Endothelial cell of umbilical vein (primary cell): ENCODE measurements around the gene SBF1. TPM values are rescaled to one million over a fixed set of nuclear protein-coding genes. Genes with fewer than 3 reads are reported as not detected.

Source experiments
- BruUV-seq: library from RNA; stranded (reverse); fragments of 400-500 nt; replicated peaks from 2 replicates; lab custom pipeline; 2021; lab: Mats Ljungman, UMichigan
- CTCF ChIA-PET: fragments of 300-600, 350-600 bp; sonication (Branson Sonifier 250); formaldehyde crosslinking; loops from one replicate; lab custom pipeline; 2021; ENCODE audit warnings: antibody characterized with exemption, inconsistent platforms; lab: Charles Lee
- POLR2A ChIA-PET: fragments of 300-600, 350-600 bp; sonication (Branson Sonifier 250); formaldehyde crosslinking; loops from one replicate; lab custom pipeline; 2021; ENCODE audit warnings: antibody characterized with exemption, inconsistent platforms; lab: Charles Lee
- DNase-seq: peaks from one replicate; pipeline ENCODE4 v3.0.0-alpha.2; 2011; ENCODE audit warnings: low read depth, low spot score
- FAIRE-seq: peaks from 2 replicates; lab custom pipeline; 2011; peaks lifted over from hg19 to GRCh38; lab: Jason Lieb, UNC
- H2AFZ ChIP-seq: 2 replicates; pipeline ENCODE4 v1.6.0; 2012; ENCODE audit warnings: low read depth, low read length, control low read depth, inconsistent platforms
- H3K27ac ChIP-seq: 2 replicates; pipeline ENCODE4 v1.5.1; 2011; ENCODE audit warnings: low read depth, mild to moderate bottlenecking, control low read depth, low read length, moderate library complexity; ENCODE audit not compliant: insufficient read depth
- H3K27me3 ChIP-seq, 2 experiments: 2 replicates each; pipeline versions ENCODE4 v1.6.0 to v1.6.1; 2011; ENCODE audit warnings: low read length in 2 of 2, mixed read lengths in 1 of 2; ENCODE audit not compliant: control insufficient read depth in 2 of 2, insufficient read depth in 2 of 2
- H3K36me3 ChIP-seq, 2 experiments: 2 replicates in 1 of 2; 3 replicates in 1 of 2; pipeline ENCODE4 v1.5.1; 2011; ENCODE audit warnings: low read length in 2 of 2, mild to moderate bottlenecking in 1 of 2, moderate library complexity in 1 of 2; ENCODE audit not compliant: control insufficient read depth in 2 of 2, insufficient read depth in 2 of 2; ENCODE audit errors: extremely low read depth in 1 of 2
- H3K4me1 ChIP-seq: 3 replicates; pipeline ENCODE4 v1.5.1; 2011; ENCODE audit warnings: mild to moderate bottlenecking, low read length; ENCODE audit not compliant: control insufficient read depth, insufficient read depth; ENCODE audit errors: extremely low read depth
- H3K4me2 ChIP-seq: 2 replicates; pipeline ENCODE4 v1.6.1; 2011; ENCODE audit warnings: low read length, control low read depth, mixed read lengths; ENCODE audit not compliant: insufficient read depth
- H3K4me3 ChIP-seq, 3 experiments: fragments of 200-600 bp in 1 of 3; sonication (generic), shearing (Covaris generic) in 1 of 3; replicated peaks in 1 of 3; 2 replicates each; pipeline ENCODE4 v1.5.1; 2011 to 2016; ENCODE audit warnings: control low read depth in 3 of 3, low read length in 3 of 3, mild to moderate bottlenecking in 2 of 3, inconsistent platforms in 1 of 3, low read depth in 1 of 3, moderate library complexity in 1 of 3; ENCODE audit not compliant: insufficient read depth in 1 of 3
- H3K79me2 ChIP-seq: 2 replicates; pipeline ENCODE4 v1.6.0; 2012; ENCODE audit warnings: low read length, inconsistent platforms; ENCODE audit not compliant: control insufficient read depth, insufficient read depth
- H3K9ac ChIP-seq: replicated peaks from 2 replicates; pipeline ENCODE3; 2011; ENCODE audit warnings: low read length, control low read depth; ENCODE audit not compliant: insufficient read depth; ENCODE audit errors: extremely low read depth
- H3K9me1 ChIP-seq: replicated peaks from 3 replicates; pipeline ENCODE4 v1.6.0; 2011; ENCODE audit warnings: mild to moderate bottlenecking, low read length; ENCODE audit not compliant: control insufficient read depth, insufficient read depth; ENCODE audit errors: extremely low read depth
- H3K9me3 ChIP-seq: replicated peaks from 2 replicates; pipeline ENCODE4 v1.5.1; 2012; ENCODE audit warnings: low read length, inconsistent platforms; ENCODE audit not compliant: control insufficient read depth, insufficient read depth
- H4K20me1 ChIP-seq: replicated peaks from 2 replicates; pipeline ENCODE3; 2011; ENCODE audit warnings: mild to moderate bottlenecking, low read length; ENCODE audit not compliant: control insufficient read depth, insufficient read depth; ENCODE audit errors: extremely low read depth
- EZH2 ChIP-seq: IDR thresholded peaks from 2 replicates; pipeline ENCODE4 v1.6.1; 2012; ENCODE audit warnings: borderline replicate concordance, low read depth, mild to moderate bottlenecking, moderate library complexity, low read length, inconsistent platforms; ENCODE audit not compliant: severe bottlenecking
- FOS ChIP-seq: IDR thresholded peaks from 2 replicates; pipeline ENCODE4 v1.6.1; 2011; ENCODE audit warnings: mild to moderate bottlenecking, low read length, moderate library complexity, borderline replicate concordance; ENCODE audit not compliant: insufficient read depth
- GATA2 ChIP-seq: IDR thresholded peaks from 2 replicates; pipeline ENCODE4 v1.7.0; 2011; ENCODE audit warnings: low read depth, mild to moderate bottlenecking, moderate library complexity, mixed read lengths, low read length; ENCODE audit not compliant: insufficient read length, insufficient read depth
- JUN ChIP-seq: IDR thresholded peaks from 2 replicates; pipeline ENCODE4 v1.6.1; 2011; ENCODE audit warnings: borderline replicate concordance, low read depth; ENCODE audit not compliant: insufficient read length, insufficient read depth
- MYC ChIP-seq: IDR thresholded peaks from one replicate; pipeline ENCODE4 v1.6.1; 2011; ENCODE audit warnings: mild to moderate bottlenecking, low read depth, low read length
- POLR2A ChIP-seq: IDR thresholded peaks from 2 replicates; pipeline ENCODE4 v1.6.1; 2012; ENCODE audit warnings: low read depth, mild to moderate bottlenecking, control low read depth, low read length
- POLR2AphosphoS5 ChIP-seq: IDR thresholded peaks from 2 replicates; pipeline ENCODE4 v1.6.1; 2012; ENCODE audit warnings: low read depth, mild to moderate bottlenecking, control low read depth, low read length, moderate library complexity; ENCODE audit not compliant: insufficient read depth
- dilution Hi-C: fragments of 300-500 bp; cut with MboI; formaldehyde crosslinking; loops from one replicate; pipeline ENCODE4 v1.15.0; 2019; ENCODE audit warnings: low sequenced_read_pairs; ENCODE audit not compliant: extremely low pct_ligation_motif_present
- intact Hi-C: fragments of 100-400 bp; cut with micrococcal nuclease; formaldehyde crosslinking; loops from one replicate; pipeline ENCODE4 v1.10.0; 2022
- polyA plus RNA-seq, 4 experiments: library from polyadenylated mRNA; depleted of rRNA in 3 of 4; stranded (reverse) in 3 of 4; unstranded in 1 of 4; fragments of >200 nt; gene quantifications; 2 replicates each; pipeline versions ENCODE4 v1.2.1 to v1.2.3, GENCODE V29; 2011 to 2012; ENCODE audit warnings: missing spikeins in 1 of 4
- total RNA-seq: library from RNA; stranded (reverse); gene quantifications from 2 replicates; pipeline ENCODE4 v1.2.3, GENCODE V29; 2021
- TF ChIP-seq, protein P1 (sequence below): IDR thresholded peaks from 2 replicates; pipeline ENCODE4 v1.6.1; 2011; ENCODE audit not compliant: insufficient read depth, insufficient read length
- TF ChIP-seq, protein P2 (sequence below), 2 donors: IDR thresholded peaks; 1 replicate in 1 of 2; 2 replicates in 1 of 2; pipeline ENCODE4 v1.5.1; 2011; ENCODE audit warnings: low read length in 2 of 2, mild to moderate bottlenecking in 2 of 2, moderate library complexity in 2 of 2, control low read depth in 1 of 2, inconsistent platforms in 1 of 2, low read depth in 1 of 2; ENCODE audit not compliant: insufficient read depth in 1 of 2; ENCODE audit errors: extremely low read depth in 1 of 2

The SBF1 gene
- total and polyA plus RNA-seq, 2 donors (not counting 3 experiments of a cell fraction or from before 2014, with no cell fraction given), result 36.3 to 68.6 TPM

DNA sequence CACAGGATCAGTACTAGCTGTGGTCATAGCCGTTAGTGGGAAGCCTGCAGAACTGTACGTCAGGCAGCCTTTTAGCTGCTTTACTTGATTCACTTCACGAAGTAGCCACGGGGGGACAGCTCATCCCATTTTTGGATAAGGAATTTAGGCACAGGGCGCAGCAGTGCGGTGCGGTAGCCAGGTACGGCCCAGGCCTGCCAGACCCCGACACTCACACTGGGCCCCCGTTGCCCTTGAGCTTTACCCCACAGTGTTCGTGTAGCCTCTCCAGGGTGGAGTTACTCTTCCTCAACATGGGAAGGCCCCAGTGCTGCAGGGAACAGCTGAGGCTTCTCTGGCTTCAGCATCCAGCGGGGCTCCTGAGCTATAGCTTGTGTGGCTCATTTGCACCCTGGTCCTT, 59.4 kb downstream of the SBF1 start:
- FAIRE-seq, result no peak
- no peak overlapping the region for H2AFZ ChIP-seq
- no peak overlapping the region for H3K4me3 ChIP-seq
- dilution Hi-C loops, result no loop called here
- TF ChIP-seq EZH2 (no peak), JUN (no peak), POLR2A (no peak)
- no peak overlapping the region for H3K4me2 ChIP-seq
- H4K20me1 ChIP-seq, result no peaks in the 10 kb centered on the region
- H3K4me1 ChIP-seq, result no peaks in the 10 kb centered on the region
- no peak overlapping the region for H3K27ac ChIP-seq
- no TSS peak for BruUV-seq
- H3K36me3 ChIP-seq, result peaks cover 19 to 55% of the 10 kb centered on the region in 2 experiments
- no peaks in the 10 kb centered on the region for H3K9me1 ChIP-seq
- no peaks in the 10 kb centered on the region for H3K27me3 ChIP-seq
- H3K9ac ChIP-seq, result no peak overlapping the region
- ChIA-PET POLR2A (no interaction called here), CTCF (interaction anchor here (0.6 to 1.1 kb wide), 4 partner anchors 11 to 174 kb away, joined by 3 read pairs; no protein-coding TSS in a partner anchor)
- H3K79me2 ChIP-seq, result no peaks in the 10 kb centered on the region
- intact Hi-C loops, result no loop called here
- no peaks in the 10 kb centered on the region for H3K9me3 ChIP-seq
- no peak for DNase-seq

DNA sequence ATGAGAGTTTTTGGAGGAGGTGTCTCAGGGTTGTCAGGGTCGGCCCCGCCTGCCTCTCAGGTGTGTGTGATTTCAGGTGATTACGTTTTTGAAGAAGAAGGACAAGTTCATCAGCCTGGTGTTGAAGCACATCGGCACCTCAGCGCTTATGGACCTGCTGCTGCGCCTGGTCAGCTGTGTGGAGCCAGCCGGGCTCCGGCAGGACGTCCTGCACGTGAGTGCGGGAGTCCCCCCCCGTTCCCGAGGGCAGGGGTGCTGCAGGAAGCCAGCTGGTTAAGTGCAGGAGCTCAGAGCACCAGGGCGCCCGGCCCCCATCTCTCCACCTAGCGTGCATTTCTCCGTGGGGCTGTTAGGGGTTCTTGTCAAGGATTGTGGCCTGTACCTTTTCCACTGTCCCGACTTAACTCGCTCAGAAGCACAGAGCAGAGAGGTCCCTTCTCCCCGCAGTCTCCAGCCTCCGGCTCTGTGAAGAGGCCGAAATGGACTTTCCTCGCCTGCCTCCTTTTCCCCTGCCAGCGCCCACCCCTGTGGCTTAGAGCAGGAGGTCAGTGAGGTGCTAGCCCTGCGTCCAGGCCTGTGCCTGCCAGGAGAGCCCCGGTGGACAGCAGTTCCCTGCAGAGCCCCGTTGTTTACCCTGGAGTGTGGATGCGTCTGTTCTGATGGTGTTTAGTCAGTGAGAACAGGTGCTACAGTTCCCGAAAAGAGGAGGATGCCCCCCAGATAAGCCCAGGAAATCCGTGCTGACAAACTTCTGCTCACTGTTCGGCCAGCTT, 60.2 kb downstream of the SBF1 start:
- TF ChIP-seq EZH2 (no peak), MYC (no peak), FOS (no peak), GATA2 (no peak), JUN (no peak), POLR2A (no peak), POLR2AphosphoS5 (no peak)
- TF ChIP-seq, protein P1, sequence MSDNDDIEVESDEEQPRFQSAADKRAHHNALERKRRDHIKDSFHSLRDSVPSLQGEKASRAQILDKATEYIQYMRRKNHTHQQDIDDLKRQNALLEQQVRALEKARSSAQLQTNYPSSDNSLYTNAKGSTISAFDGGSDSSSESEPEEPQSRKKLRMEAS, result no peak
- TF ChIP-seq, protein P2, sequence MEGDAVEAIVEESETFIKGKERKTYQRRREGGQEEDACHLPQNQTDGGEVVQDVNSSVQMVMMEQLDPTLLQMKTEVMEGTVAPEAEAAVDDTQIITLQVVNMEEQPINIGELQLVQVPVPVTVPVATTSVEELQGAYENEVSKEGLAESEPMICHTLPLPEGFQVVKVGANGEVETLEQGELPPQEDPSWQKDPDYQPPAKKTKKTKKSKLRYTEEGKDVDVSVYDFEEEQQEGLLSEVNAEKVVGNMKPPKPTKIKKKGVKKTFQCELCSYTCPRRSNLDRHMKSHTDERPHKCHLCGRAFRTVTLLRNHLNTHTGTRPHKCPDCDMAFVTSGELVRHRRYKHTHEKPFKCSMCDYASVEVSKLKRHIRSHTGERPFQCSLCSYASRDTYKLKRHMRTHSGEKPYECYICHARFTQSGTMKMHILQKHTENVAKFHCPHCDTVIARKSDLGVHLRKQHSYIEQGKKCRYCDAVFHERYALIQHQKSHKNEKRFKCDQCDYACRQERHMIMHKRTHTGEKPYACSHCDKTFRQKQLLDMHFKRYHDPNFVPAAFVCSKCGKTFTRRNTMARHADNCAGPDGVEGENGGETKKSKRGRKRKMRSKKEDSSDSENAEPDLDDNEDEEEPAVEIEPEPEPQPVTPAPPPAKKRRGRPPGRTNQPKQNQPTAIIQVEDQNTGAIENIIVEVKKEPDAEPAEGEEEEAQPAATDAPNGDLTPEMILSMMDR (IDR thresholded peaks at IDR 0.05; ENCODE audit: extremely low read depth in 1 of 2, insufficient read depth in 1 of 2, low read depth in 1 of 2, low read length in 2 of 2), result no peak
- ChIA-PET POLR2A (no interaction called here), CTCF (interaction anchor here (0.8 to 1.1 kb wide), 3 partner anchors 15 to 174 kb away, joined by 3 read pairs; no protein-coding TSS in a partner anchor)
- no peak overlapping the region for H3K4me2 ChIP-seq
- DNase-seq, result no peak
- no peaks in the 10 kb centered on the region for H3K79me2 ChIP-seq
- no peaks in the 10 kb centered on the region for H3K9me1 ChIP-seq
- no TSS peak for BruUV-seq
- H3K4me1 ChIP-seq, result no peaks in the 10 kb centered on the region
- H3K36me3 ChIP-seq, result peaks cover 15 to 47% of the 10 kb centered on the region in 2 experiments
- FAIRE-seq, result no peak
- no peak overlapping the region for H3K27ac ChIP-seq
- dilution Hi-C loops, result no loop called here
- intact Hi-C loops, result no loop called here
- H4K20me1 ChIP-seq, result no peaks in the 10 kb centered on the region
- H3K9me3 ChIP-seq, result no peaks in the 10 kb centered on the region
- H3K27me3 ChIP-seq, result no peaks in the 10 kb centered on the region
- no peak overlapping the region for H2AFZ ChIP-seq
- no peak overlapping the region for H3K9ac ChIP-seq
- H3K4me3 ChIP-seq, result no peak overlapping the region
